Gastrocnemius medialis (tissue), 4 donors: Measurements from ENCODE around the gene CNTN4.

Experiments
- CTCF ChIP-seq, 5 experiments: fragments of 450-650 bp in 3 of 5; fragments of 200-600 bp in 2 of 5; sonication (generic) in 2 of 5; IDR thresholded peaks in 4 of 5; conservative IDR thresholded peaks in 1 of 5; 1 replicate in 4 of 5; 2 replicates in 1 of 5; pipeline ENCODE4 v1.5.1; 2016 to 2019; ENCODE audit warnings: antibody characterized with exemption in 5 of 5, mild to moderate bottlenecking in 3 of 5, moderate library complexity in 3 of 5
- POLR2A ChIP-seq, 2 donors: fragments of 450-650 bp; IDR thresholded peaks; one replicate each; pipeline ENCODE4 v1.6.1; 2017; ENCODE audit warnings: antibody characterized with exemption in 2 of 2, mild to moderate bottlenecking in 2 of 2, moderate library complexity in 2 of 2

GRCh38 chr3:2392981-2393380, 294.3 kb downstream of the CNTN4 start:
- TF ChIP-seq CTCF (IDR thresholded peaks at IDR 0.05 in 4 of 5, conservative IDR thresholded peaks at IDR 0.05 in 1 of 5) (no peak), POLR2A (IDR thresholded peaks at IDR 0.05) (no peak)
